GM18520 (cell line): ENCODE results near the gene VSIR.

Experiments
- ATAC-seq: cut with Tn5 transposase; IDR thresholded peaks from one replicate; pipeline ENCODE4 v1.9.1; 2021; ENCODE audit not compliant: unreplicated experiment

Gene VSIR

DNA sequence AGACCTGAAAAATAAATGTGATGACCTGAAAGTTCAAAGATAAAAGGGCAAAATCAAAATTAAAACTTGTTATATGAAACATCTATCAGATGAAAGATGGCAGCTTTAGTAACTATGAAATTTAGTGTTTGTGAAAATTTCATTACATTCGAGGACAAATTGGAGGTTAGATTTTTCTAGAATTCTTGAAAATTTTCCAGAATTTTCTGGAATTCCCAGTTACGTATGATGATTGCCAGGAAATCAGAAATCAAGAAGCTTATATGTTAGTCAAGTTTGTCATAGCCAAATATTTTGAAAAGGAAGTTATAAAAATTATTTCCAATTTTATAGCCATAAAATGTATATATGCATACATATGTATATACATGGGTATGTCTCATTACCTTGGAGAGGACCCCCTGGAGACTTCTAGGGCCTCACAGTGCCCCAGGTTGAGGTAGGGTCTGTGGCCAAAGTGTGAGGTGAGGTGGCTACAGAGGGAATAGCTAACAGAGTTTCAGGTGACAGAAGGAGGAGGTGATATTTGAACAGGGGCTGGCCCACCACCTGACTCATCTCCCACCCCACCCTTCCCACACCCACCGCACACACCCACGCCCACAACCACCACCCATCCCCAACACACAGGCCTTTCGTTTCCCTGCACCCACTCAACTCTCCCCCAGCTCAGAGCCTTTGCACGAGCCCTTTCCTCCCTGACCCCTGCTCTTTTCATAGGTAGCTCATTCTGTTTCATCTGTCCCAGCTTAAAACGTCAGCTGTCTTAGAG, 75.2 kb downstream of the VSIR start:
- ATAC-seq: no peak
